Astrocyte of the spinal cord (primary cell): ENCODE data around the gene KIT.

Experiments used
- DNase-seq: peaks from one replicate; pipeline ENCODE4 v3.0.0; 2011; ENCODE audit warnings: low read depth, low spot score
- H3K4me3 ChIP-seq: 2 replicates; pipeline ENCODE4 v1.5.1; 2011; ENCODE audit warnings: low read depth, mild to moderate bottlenecking, low read length, moderate library complexity
- CTCF ChIP-seq: IDR thresholded peaks from 2 replicates; pipeline ENCODE4 v1.5.1; 2012; ENCODE audit warnings: low read depth, mild to moderate bottlenecking, low read length, inconsistent platforms
- in situ Hi-C: cut with HindIII; loops from 2 replicates; pipeline ENCODE4 v1.10.0; 2017; ENCODE audit warnings: low sequenced_read_pairs

The KIT gene

GRCh38 chr4:54695337-54695736 is 37.6 kb downstream of the KIT start:
- H3K4me3 ChIP-seq = no peak overlapping the region
- in situ Hi-C loops = no loop called here
- DNase-seq = no peak
- no peak for TF ChIP-seq CTCF

DNA sequence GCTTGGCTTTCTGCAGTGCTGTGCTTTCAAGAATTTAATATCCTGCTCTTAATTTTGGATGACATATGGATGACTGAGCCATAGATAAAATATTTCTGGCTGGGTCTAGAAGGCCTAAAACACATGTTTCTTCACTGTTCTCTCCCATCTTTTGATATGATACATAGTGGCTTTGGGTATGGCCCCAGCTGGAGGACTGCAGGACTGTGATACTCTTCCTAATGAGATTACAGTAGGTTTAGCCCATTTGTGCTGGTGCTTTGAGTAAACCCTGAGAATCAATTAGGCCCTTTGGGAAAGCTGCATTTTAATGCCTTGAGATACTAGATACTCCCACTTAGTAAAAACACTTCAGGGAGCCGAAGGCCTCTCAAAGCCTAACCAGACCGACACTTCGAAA is 38.0 kb downstream of the KIT start:
- no peak for TF ChIP-seq CTCF
- in situ Hi-C loops = no loop called here
- no peak overlapping the region for H3K4me3 ChIP-seq
- DNase-seq = no peak

GRCh38 chr4:54696649-54697048 is 38.9 kb downstream of the KIT start:
- H3K4me3 ChIP-seq = no peak overlapping the region
- in situ Hi-C loops = no loop called here
- TF ChIP-seq CTCF = no peak

GRCh38 chr4:54700986-54701385 is 43.2 kb downstream of the KIT start:
- in situ Hi-C loops = no loop called here
- TF ChIP-seq CTCF = no peak
- no peak for DNase-seq
- no peak overlapping the region for H3K4me3 ChIP-seq

More at GRCh38 chr4:54696649-54697048, 38.9 kb downstream of the KIT start:
- no peak for DNase-seq

- in situ Hi-C loops = no loop called here
- no peak overlapping the region for H3K4me3 ChIP-seq
- no peak for DNase-seq
- no peak for TF ChIP-seq CTCF
Measured at GRCh38 chr4:54703182-54703581, 45.4 kb downstream of the KIT start.

DNA sequence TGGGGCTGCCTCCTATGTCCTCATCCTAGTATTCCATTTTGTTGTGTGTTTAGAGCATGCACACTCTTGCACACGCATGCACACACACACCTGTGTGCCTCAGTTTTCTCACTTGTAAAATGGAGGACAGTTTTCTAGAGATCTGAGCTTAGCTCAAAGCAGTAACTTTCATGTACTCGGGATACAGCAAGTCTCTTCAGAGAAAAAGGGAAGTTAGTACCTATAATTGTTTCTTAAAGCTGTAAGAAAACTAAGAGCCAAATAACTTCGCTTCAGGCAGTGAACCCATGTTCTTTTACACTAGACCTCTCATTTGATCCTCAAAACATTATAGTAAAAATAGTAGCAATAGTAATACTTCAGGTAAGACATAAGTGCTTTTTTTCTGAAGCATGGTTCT is 49.6 kb downstream of the KIT start:
- H3K4me3 ChIP-seq = no peak overlapping the region
- no peak for DNase-seq
- TF ChIP-seq CTCF = no peak
- in situ Hi-C loops = no loop called here
